Stomach smooth muscle (tissue), 2 donors: ENCODE measurements around the gene DIDO1.

ENCODE experiments used
- H3K27ac ChIP-seq: one replicate; pipeline ENCODE4 v1.7.0; 2013; ENCODE audit warnings: mild to moderate bottlenecking, low read length, inconsistent platforms
- H3K27me3 ChIP-seq, 2 donors: one replicate each; pipeline ENCODE4 v1.7.0; 2013; ENCODE audit warnings: low read length in 2 of 2; ENCODE audit not compliant: insufficient read depth in 2 of 2, control insufficient read depth in 1 of 2
- H3K36me3 ChIP-seq, 2 donors: one replicate each; pipeline ENCODE4 v1.7.0; 2013; ENCODE audit warnings: low read length in 2 of 2; ENCODE audit not compliant: control insufficient read depth in 2 of 2, insufficient read depth in 2 of 2
- H3K4me1 ChIP-seq: one replicate; pipeline ENCODE4 v1.7.0; 2013; ENCODE audit warnings: low read length; ENCODE audit not compliant: control insufficient read depth, insufficient read depth
- H3K4me3 ChIP-seq, 2 donors: one replicate each; pipeline ENCODE4 v1.7.0; 2013; ENCODE audit warnings: low read length in 2 of 2
- H3K9ac ChIP-seq, 2 donors: one replicate each; pipeline ENCODE4 v1.7.0; 2013; ENCODE audit warnings: low read length in 2 of 2, mild to moderate bottlenecking in 1 of 2
- H3K9me3 ChIP-seq, 2 donors: one replicate each; pipeline ENCODE4 v1.7.0; 2013; ENCODE audit warnings: low read length in 2 of 2; ENCODE audit not compliant: control insufficient read depth in 2 of 2
- donor health status: healthy.
- donor health status: Pancreatic carcinoma.

DIDO1 gene

GRCh38 chr20:62906647-62907375 is 19.5 kb downstream of the DIDO1 start:
- Histone ChIP-seq H3K9me3 (no peaks in the 10 kb centered on the region), H3K36me3 (peaks cover 79 to 88% of the 10 kb centered on the region in 2 donors), H3K27ac (no peak overlapping the region), H3K4me1 (peaks cover 4% of the 10 kb centered on the region), H3K4me3 (no peak overlapping the region), H3K27me3 (no peaks in the 10 kb centered on the region), H3K9ac (no peak overlapping the region)

GRCh38 chr20:62906209-62906608 is 20.1 kb downstream of the DIDO1 start:
- Histone ChIP-seq H3K4me3 (no peak overlapping the region), H3K36me3 (peaks cover 76 to 83% of the 10 kb centered on the region in 2 donors), H3K27ac (no peak overlapping the region), H3K9me3 (no peaks in the 10 kb centered on the region), H3K27me3 (no peaks in the 10 kb centered on the region), H3K4me1 (peaks cover 4% of the 10 kb centered on the region), H3K9ac (no peak overlapping the region)

- H3K27me3 ChIP-seq: no peaks in the 10 kb centered on the region
- H3K4me1 ChIP-seq: peaks cover 3% of the 10 kb centered on the region
- no peak overlapping the region for H3K4me3 ChIP-seq
- peaks cover 72 to 77% of the 10 kb centered on the region in 2 donors for H3K36me3 ChIP-seq
- no peaks in the 10 kb centered on the region for H3K9me3 ChIP-seq
- no peak overlapping the region for H3K27ac ChIP-seq
- H3K9ac ChIP-seq: no peak overlapping the region
These were observed 20.7 kb downstream of the DIDO1 start for GRCh38 chr20:62905536-62906117.

GRCh38 chr20:62902926-62903615 is 23.2 kb downstream of the DIDO1 start:
- Histone ChIP-seq H3K9me3 (no peaks in the 10 kb centered on the region), H3K4me1 (peaks cover 23% of the 10 kb centered on the region), H3K9ac (no peak overlapping the region), H3K27me3 (no peaks in the 10 kb centered on the region), H3K4me3 (no peak overlapping the region), H3K36me3 (peaks cover 47 to 52% of the 10 kb centered on the region in 2 donors), H3K27ac (peak overlapping the region; percentile 18)

GRCh38 chr20:62901891-62902290 is 24.4 kb downstream of the DIDO1 start:
- Histone ChIP-seq H3K4me3 (no peak overlapping the region), H3K27me3 (no peaks in the 10 kb centered on the region), H3K27ac (no peak overlapping the region), H3K36me3 (peaks cover 40 to 43% of the 10 kb centered on the region in 2 donors), H3K4me1 (peaks cover 30% of the 10 kb centered on the region), H3K9ac (no peak overlapping the region), H3K9me3 (no peaks in the 10 kb centered on the region)

GRCh38 chr20:62900692-62901584 is 25.4 kb downstream of the DIDO1 start:
- Histone ChIP-seq H3K9ac (no peak overlapping the region), H3K4me1 (peaks cover 30% of the 10 kb centered on the region), H3K4me3 (no peak overlapping the region), H3K27ac (peak overlapping the region; percentile 11), H3K36me3 (peaks cover 34 to 39% of the 10 kb centered on the region in 2 donors), H3K9me3 (no peaks in the 10 kb centered on the region), H3K27me3 (no peaks in the 10 kb centered on the region)

- Histone ChIP-seq H3K27ac (peak overlapping the region; percentile 11), H3K4me1 (peaks cover 30% of the 10 kb centered on the region), H3K9ac (no peak overlapping the region), H3K4me3 (peak overlapping the region; percentile 41 to 47), H3K9me3 (no peaks in the 10 kb centered on the region), H3K27me3 (no peaks in the 10 kb centered on the region), H3K36me3 (peaks cover 32 to 37% of the 10 kb centered on the region in 2 donors)
These were observed 26.1 kb downstream of the DIDO1 start for GRCh38 chr20:62900052-62900691.

- H3K4me1 ChIP-seq: peaks cover 30% of the 10 kb centered on the region
- H3K27ac ChIP-seq: peak overlapping the region; percentile 24
- peaks cover 29 to 31% of the 10 kb centered on the region in 2 donors for H3K36me3 ChIP-seq
- no peak overlapping the region for H3K9ac ChIP-seq
- peak overlapping the region; percentile 41 to 47 for H3K4me3 ChIP-seq
- H3K9me3 ChIP-seq: no peaks in the 10 kb centered on the region
- H3K27me3 ChIP-seq: no peaks in the 10 kb centered on the region
These were observed 26.7 kb downstream of the DIDO1 start for GRCh38 chr20:62899633-62900051.

GRCh38 chr20:62898970-62899632 is 27.2 kb downstream of the DIDO1 start:
- peaks cover 33% of the 10 kb centered on the region in 2 donors for H3K36me3 ChIP-seq
- H3K9ac ChIP-seq: peak overlapping the region in 1 of 2 donors; percentile 21

More at GRCh38 chr20:62898970-62899632, 27.2 kb downstream of the DIDO1 start:
- Histone ChIP-seq H3K27me3 (no peaks in the 10 kb centered on the region), H3K27ac (peak overlapping the region; percentile 92), H3K9me3 (no peaks in the 10 kb centered on the region), H3K4me3 (no peak overlapping the region), H3K4me1 (peaks cover 30% of the 10 kb centered on the region)
